HepG2 (cell line): ENCODE data around the gene PHF10.

Experiments
- CREM ChIP-seq, 2 experiments: sonication (generic) in 1 of 2; formaldehyde crosslinking in 1 of 2; IDR thresholded peaks; 2 replicates each; pipeline versions ENCODE4 v1.4.0 to v1.6.1; 2016 to 2020; ENCODE audit warnings: antibody characterized with exemption in 1 of 2, mild to moderate bottlenecking in 1 of 2, missing genetic modification reagents in 1 of 2
- MAFF ChIP-seq: IDR thresholded peaks from 2 replicates; pipeline ENCODE4 v1.6.1; 2011; ENCODE audit warnings: low read depth, low read length, improper control_type of control experiment
- NFKBIZ ChIP-seq: IDR thresholded peaks from 2 replicates; pipeline ENCODE4 v1.6.1; 2018; ENCODE audit warnings: missing genetic modification reagents, missing compliant biosample characterization
- RBFOX2 ChIP-seq: fragments of 200-400 bp; formaldehyde crosslinking; IDR thresholded peaks from 2 replicates; pipeline ENCODE4 v1.6.1; 2017; ENCODE audit warnings: low read depth, mild to moderate bottlenecking, low read length
- SMC3 ChIP-seq: IDR thresholded peaks from 2 replicates; pipeline ENCODE4 v1.6.1; 2011; ENCODE audit warnings: low read length, improper control_type of control experiment
- TF ChIP-seq, protein P1 (sequence below): sonication (generic); formaldehyde crosslinking; IDR thresholded peaks from 2 replicates; pipeline ENCODE4 v1.5.0; 2020; ENCODE audit warnings: mild to moderate bottlenecking, missing genetic modification reagents, moderate library complexity
- TF ChIP-seq, protein P2 (sequence below): sonication (generic); formaldehyde crosslinking; IDR thresholded peaks from 2 replicates; pipeline ENCODE4 v1.8.1; 2023; ENCODE audit warnings: mild to moderate bottlenecking, missing genetic modification reagents, borderline replicate concordance

DNA sequence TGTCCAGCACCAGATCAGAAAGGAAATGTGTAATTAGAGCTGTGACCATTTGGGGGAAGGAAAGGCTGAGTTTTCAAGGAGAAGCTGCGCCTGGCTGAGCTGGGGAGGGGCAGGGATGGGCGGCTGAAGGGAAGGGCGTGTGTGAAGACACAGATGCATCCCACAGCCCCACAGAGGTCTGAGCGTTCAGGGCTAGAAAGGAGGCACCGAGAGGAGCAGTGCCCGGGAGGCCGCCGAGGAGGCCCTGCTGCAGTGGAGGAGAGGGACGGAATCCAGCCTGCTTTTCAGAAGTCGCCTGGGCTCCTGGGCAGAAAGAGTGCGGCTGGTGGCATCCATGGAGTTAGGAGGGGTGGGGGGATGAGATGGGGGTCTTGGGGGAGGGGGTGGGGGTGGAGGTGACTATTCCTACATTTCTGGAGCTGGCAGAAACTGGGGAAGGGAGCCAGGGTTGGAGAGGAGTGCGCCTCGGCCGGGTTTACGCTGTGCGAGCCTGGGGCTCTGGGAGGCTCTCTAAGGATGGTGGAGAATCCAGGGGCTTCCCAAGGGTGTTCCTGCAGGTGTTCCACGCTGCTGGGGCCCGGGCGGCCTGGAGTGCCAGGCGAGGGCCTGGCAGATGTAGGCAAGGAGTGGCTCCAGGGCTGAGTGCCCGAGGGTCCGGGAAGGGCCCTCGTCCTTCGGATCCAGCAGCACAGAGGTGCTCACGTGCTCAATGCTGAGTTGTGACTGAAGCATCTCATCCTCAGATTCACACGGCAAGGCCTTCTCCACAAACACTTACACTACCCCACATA lies 64.3 kb downstream of the PHF10 start:
- TF ChIP-seq RBFOX2 (no peak), CREM (IDR thresholded peaks at IDR 0.05) (no peak), CREM (CRISPR knock-in tag; IDR thresholded peaks at IDR 0.05) (no peak), NFKBIZ (CRISPR knock-in tag) (no peak), MAFF (no peak), SMC3 (no peak)
- TF ChIP-seq, protein P1, sequence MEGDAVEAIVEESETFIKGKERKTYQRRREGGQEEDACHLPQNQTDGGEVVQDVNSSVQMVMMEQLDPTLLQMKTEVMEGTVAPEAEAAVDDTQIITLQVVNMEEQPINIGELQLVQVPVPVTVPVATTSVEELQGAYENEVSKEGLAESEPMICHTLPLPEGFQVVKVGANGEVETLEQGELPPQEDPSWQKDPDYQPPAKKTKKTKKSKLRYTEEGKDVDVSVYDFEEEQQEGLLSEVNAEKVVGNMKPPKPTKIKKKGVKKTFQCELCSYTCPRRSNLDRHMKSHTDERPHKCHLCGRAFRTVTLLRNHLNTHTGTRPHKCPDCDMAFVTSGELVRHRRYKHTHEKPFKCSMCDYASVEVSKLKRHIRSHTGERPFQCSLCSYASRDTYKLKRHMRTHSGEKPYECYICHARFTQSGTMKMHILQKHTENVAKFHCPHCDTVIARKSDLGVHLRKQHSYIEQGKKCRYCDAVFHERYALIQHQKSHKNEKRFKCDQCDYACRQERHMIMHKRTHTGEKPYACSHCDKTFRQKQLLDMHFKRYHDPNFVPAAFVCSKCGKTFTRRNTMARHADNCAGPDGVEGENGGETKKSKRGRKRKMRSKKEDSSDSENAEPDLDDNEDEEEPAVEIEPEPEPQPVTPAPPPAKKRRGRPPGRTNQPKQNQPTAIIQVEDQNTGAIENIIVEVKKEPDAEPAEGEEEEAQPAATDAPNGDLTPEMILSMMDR (CRISPR knock-in tag): no peak
- TF ChIP-seq, protein P2, sequence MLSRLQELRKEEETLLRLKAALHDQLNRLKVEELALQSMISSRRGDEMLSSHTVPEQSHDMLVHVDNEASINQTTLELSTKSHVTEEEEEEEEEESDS (CRISPR knock-in tag): no peak
